ENCODE data around the gene AMBN.

The AMBN gene

GRCh38 chr4:70570796-70571195, 21.3 kb upstream of the AMBN start:
- no peak overlapping the region for H3K4me3 ChIP-seq (replicated peaks; ENCODE audit: low read depth, low read length)
- DNase-seq (ENCODE audit: low read depth) = no peak
- TF ChIP-seq, protein P1, sequence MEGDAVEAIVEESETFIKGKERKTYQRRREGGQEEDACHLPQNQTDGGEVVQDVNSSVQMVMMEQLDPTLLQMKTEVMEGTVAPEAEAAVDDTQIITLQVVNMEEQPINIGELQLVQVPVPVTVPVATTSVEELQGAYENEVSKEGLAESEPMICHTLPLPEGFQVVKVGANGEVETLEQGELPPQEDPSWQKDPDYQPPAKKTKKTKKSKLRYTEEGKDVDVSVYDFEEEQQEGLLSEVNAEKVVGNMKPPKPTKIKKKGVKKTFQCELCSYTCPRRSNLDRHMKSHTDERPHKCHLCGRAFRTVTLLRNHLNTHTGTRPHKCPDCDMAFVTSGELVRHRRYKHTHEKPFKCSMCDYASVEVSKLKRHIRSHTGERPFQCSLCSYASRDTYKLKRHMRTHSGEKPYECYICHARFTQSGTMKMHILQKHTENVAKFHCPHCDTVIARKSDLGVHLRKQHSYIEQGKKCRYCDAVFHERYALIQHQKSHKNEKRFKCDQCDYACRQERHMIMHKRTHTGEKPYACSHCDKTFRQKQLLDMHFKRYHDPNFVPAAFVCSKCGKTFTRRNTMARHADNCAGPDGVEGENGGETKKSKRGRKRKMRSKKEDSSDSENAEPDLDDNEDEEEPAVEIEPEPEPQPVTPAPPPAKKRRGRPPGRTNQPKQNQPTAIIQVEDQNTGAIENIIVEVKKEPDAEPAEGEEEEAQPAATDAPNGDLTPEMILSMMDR (IDR thresholded peaks at IDR 0.05; ENCODE audit: low read length, missing control alignments) = no peak

DNA sequence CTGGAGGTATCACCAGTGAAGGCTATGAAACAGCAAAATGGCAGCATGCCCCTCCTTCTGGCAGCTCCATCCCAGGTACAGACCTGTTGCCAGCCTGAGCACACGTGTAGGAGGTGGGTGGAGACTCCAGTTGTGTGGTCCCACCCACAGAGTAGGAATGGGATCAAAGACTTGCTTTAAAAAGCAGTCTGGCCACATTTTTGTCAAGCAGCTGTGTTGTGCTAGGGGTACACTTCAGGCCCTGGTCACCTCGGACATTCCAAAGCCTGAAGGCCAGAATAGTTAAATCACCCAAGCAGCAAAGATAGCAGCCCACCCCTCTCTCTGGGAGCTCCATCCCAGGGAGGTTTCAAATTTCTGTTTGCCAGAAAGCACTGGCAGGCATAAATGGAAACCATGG, 20.3 kb upstream of the AMBN start:
- no peak overlapping the region for H3K4me3 ChIP-seq (replicated peaks; ENCODE audit: low read depth, low read length)
- DNase-seq (ENCODE audit: low read depth) = no peak
- TF ChIP-seq, protein P1 (IDR thresholded peaks at IDR 0.05; ENCODE audit: low read length, missing control alignments) = no peak

GRCh38 chr4:70575964-70576363, 16.1 kb upstream of the AMBN start:
- no peak for DNase-seq (ENCODE audit: low read depth)

GRCh38 chr4:70577220-70577927, 14.7 kb upstream of the AMBN start:
- DNase-seq (ENCODE audit: low read depth) = no peak
- TF ChIP-seq, protein P1 (IDR thresholded peaks at IDR 0.05; ENCODE audit: low read length, missing control alignments) = no peak
- no peak overlapping the region for H3K4me3 ChIP-seq (replicated peaks; ENCODE audit: low read depth, low read length)

More at GRCh38 chr4:70575964-70576363, 16.1 kb upstream of the AMBN start:
- no peak overlapping the region for H3K4me3 ChIP-seq (replicated peaks; ENCODE audit: low read depth, low read length)
- TF ChIP-seq, protein P1 (IDR thresholded peaks at IDR 0.05; ENCODE audit: low read length, missing control alignments) = no peak

DNA sequence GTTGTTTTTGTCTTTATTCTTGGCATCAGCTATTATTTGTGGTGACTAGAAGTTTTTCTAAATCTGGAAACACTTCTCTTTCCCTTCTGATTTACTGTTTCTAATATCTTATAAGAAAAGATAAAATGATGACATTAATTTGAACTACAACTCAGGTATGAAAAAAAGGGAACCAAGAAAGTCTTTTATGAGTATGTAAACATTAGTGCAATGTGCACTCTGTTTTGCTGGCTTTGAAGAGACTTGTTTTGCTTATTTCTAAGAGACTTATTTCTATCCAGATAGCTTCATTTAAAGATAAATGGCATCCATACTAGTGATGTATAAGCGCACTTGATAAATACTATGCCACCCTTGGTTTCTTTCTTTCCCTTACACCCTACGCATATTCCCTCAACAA, 10.1 kb upstream of the AMBN start:
- TF ChIP-seq, protein P1 (IDR thresholded peaks at IDR 0.05; ENCODE audit: low read length, missing control alignments) = no peak
- no peak for DNase-seq (ENCODE audit: low read depth)
- H3K4me3 ChIP-seq (replicated peaks; ENCODE audit: low read depth, low read length) = no peak overlapping the region

- no peak for DNase-seq (ENCODE audit: low read depth)
- TF ChIP-seq, protein P1 (IDR thresholded peaks at IDR 0.05; ENCODE audit: low read length, missing control alignments) = no peak
- H3K4me3 ChIP-seq (replicated peaks; ENCODE audit: low read depth, low read length) = no peak overlapping the region
These were observed 7.9 kb upstream of the AMBN start for GRCh38 chr4:70583952-70584834.

Measured in fibroblast of pulmonary artery (primary cell).